ENCODE results near the gene NDST1. TPM values are rescaled to one million over a fixed set of nuclear protein-coding genes. Genes with fewer than 3 reads are reported as not detected.

The NDST1 gene
- total and polyA plus RNA-seq, 12 donors, result 14.8 to 86.1 (median 58.5) TPM

DNA sequence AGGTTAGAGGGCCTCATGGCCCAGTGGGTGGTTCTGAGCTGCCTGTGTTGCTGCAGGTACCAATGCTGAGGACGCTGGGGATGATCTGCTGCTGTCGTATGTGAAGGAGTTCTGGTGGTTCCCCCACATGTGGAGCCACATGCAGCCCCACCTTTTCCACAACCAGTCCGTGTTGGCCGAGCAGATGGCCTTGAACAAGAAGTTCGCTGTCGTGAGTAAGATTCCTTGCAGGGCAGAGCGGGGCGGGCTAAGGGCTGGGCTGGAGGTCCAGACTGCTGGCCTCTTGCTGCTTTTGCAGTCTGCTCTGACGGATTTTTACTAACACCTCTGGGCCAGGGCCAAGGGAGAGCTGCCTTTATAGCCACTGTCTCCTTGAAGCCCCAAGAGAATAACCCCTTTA is 26.9 kb downstream of the NDST1 start:
- ATAC-seq (no peak), DNase-seq (no peak)
- Histone ChIP-seq H3K9me3 (no peaks in the 10 kb centered on the region), H3K27ac (no peak overlapping the region), H3K27me3 (no peaks in the 10 kb centered on the region), H3K4me3 (no peak overlapping the region), H3K4me1 (peaks cover 0 to 61% (median 33%) of the 10 kb centered on the region in 9 donors), H3K36me3 (peaks cover 0 to 93% (median 60%) of the 10 kb centered on the region in 9 donors)
- intact Hi-C loops (cut with DNase I), result loop anchor here in 1 of 10 donors (10.0 kb wide), 1 partner anchor 360 kb away; no protein-coding TSS in a partner anchor
- WGBS, 2 donors, result 88% methylated on average over 9 of the region's 9 CpGs
- TF ChIP-seq, protein P1, sequence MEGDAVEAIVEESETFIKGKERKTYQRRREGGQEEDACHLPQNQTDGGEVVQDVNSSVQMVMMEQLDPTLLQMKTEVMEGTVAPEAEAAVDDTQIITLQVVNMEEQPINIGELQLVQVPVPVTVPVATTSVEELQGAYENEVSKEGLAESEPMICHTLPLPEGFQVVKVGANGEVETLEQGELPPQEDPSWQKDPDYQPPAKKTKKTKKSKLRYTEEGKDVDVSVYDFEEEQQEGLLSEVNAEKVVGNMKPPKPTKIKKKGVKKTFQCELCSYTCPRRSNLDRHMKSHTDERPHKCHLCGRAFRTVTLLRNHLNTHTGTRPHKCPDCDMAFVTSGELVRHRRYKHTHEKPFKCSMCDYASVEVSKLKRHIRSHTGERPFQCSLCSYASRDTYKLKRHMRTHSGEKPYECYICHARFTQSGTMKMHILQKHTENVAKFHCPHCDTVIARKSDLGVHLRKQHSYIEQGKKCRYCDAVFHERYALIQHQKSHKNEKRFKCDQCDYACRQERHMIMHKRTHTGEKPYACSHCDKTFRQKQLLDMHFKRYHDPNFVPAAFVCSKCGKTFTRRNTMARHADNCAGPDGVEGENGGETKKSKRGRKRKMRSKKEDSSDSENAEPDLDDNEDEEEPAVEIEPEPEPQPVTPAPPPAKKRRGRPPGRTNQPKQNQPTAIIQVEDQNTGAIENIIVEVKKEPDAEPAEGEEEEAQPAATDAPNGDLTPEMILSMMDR (IDR thresholded peaks at IDR 0.05), result no peak

DNA sequence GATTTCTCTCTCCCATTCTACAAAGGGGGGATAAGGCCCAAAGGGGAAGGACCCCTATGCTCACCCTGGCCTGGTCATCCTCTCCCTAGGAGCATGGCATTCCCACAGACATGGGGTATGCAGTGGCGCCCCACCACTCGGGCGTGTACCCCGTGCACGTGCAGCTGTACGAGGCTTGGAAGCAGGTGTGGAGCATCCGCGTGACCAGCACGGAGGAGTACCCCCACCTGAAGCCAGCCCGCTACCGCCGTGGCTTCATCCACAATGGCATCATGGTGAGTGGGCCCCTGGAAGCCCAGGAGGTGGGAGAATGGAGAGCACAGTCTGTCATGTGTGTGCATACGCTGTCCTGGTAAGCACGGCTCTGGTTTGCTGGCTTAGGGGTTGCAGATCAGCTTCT is 27.7 kb downstream of the NDST1 start:
- ATAC-seq, result no peak
- no peak overlapping the region for H3K4me3 ChIP-seq
- no peak for DNase-seq
- peaks cover 0 to 61% (median 32%) of the 10 kb centered on the region in 9 donors for H3K4me1 ChIP-seq
- WGBS, 2 donors, result 92 to 96% methylated on average over 14 of the region's 14 CpGs
- TF ChIP-seq, protein P1 (IDR thresholded peaks at IDR 0.05), result no peak
- H3K27ac ChIP-seq, result no peak overlapping the region
- H3K36me3 ChIP-seq, result peaks cover 0 to 100% (median 65%) of the 10 kb centered on the region in 9 donors
- no peaks in the 10 kb centered on the region for H3K9me3 ChIP-seq
- no peaks in the 10 kb centered on the region for H3K27me3 ChIP-seq
- intact Hi-C loops (cut with DNase I), result loop anchor here in 1 of 10 donors (10.0 kb wide), 1 partner anchor 361 kb away; no protein-coding TSS in a partner anchor

DNA sequence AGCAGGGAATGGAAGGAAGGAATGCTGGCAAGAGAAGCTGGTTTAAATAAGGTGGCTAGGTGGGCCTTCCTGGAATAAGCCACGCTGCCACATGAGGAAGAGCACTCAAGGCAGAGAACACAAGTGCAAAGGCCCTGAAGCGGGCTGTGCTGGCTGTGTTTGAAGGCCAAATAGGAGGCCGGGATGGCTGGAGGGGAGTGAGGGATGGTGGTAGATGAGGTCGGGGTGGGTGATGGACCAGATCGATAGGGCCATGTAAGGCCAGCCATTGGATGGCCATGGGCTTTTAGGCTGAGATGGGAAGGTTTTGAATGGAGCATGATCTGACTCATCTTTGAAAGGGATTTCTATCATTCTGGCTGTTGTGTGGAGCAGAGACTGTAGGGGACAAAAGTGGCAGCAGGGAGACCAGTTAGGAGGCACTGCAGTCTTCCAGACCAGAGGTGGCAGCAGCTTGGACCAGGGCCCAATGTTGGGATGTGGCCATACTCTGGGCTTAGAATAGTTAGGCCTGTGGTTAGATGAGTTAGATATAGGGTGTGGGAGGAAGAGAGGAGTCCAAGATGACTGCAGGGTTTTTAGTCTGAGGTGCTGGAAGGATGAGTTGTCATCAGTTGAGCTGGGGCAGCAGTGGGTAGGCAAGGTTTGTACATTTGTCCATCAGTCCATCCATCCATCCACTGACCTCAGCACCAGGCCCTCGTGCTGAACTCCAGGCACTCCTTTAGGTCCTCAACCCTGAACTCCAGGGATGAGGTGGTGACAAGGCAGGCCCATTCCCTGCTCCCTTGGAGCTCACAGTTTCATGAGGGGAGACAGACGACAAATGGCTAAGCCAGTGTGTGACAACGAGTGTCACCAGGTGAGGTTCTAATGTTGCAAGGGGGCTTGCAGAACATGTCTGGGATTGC is 30.3 kb downstream of the NDST1 start:
- peak overlapping the region in 8 of 10 donors; percentile 3 to 96 (median 50) for H3K27ac ChIP-seq
- intact Hi-C loops (cut with DNase I), result loop anchor here in 1 of 10 donors (10.0 kb wide), 1 partner anchor 363 kb away; no protein-coding TSS in a partner anchor
- DNase-seq, result peak; percentile 47 to 55
- H3K4me3 ChIP-seq, result no peak overlapping the region
- 77 to 82% methylated on average over 8 of the region's 8 CpGs for WGBS, 2 donors
- no peaks in the 10 kb centered on the region for H3K27me3 ChIP-seq
- no peaks in the 10 kb centered on the region for H3K9me3 ChIP-seq
- H3K4me1 ChIP-seq, result peaks cover 3 to 59% (median 42%) of the 10 kb centered on the region in 9 donors
- peak in 6 of 8 donors; percentile 40 to 68 (median 50) for ATAC-seq
- peaks cover 0 to 100% (median 72%) of the 10 kb centered on the region in 9 donors for H3K36me3 ChIP-seq
- TF ChIP-seq, protein P1 (IDR thresholded peaks at IDR 0.05), result peak in 2 of 9 donors; percentile 9 to 14

DNA sequence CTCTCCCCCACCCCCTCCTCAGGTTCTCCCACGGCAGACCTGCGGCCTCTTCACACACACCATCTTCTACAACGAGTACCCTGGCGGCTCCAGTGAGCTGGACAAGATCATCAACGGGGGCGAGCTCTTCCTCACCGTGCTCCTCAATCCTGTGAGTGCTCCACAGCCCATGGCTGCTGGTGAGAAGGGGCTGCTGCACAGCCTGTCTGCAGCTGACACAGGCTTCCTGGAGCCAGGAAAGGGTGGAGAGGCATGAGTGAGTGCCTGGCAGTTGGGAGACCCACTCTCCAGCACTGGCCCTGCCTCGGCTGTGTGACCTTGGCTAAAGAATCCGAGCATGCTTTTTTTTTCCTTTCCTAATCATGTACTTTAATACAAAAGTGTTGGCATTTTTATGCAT is 31.3 kb downstream of the NDST1 start:
- ATAC-seq, result no peak
- intact Hi-C loops (cut with DNase I), result loop anchor here in 1 of 10 donors (10.0 kb wide), 1 partner anchor 364 kb away; no protein-coding TSS in a partner anchor
- no peak for DNase-seq
- no peaks in the 10 kb centered on the region for H3K9me3 ChIP-seq
- 59 to 68% methylated on average over 9 of the region's 9 CpGs for WGBS, 2 donors
- H3K27ac ChIP-seq, result peak overlapping the region in 5 of 10 donors; percentile 18 to 96 (median 59)
- no peaks in the 10 kb centered on the region for H3K27me3 ChIP-seq
- H3K36me3 ChIP-seq, result peaks cover 0 to 100% (median 67%) of the 10 kb centered on the region in 9 donors
- no peak overlapping the region for H3K4me3 ChIP-seq
- H3K4me1 ChIP-seq, result peaks cover 0 to 57% (median 40%) of the 10 kb centered on the region in 9 donors
- TF ChIP-seq, protein P1 (IDR thresholded peaks at IDR 0.05), result no peak

All from heart right ventricle (tissue), 16 donors.